ENCODE measurements around the gene IL1RAPL1.
A peak's percentile ranks its signal among the peaks of the same experiment; 100 is the strongest.

The IL1RAPL1 gene

GRCh38 chrX:29561417-29561816 lies 974.2 kb downstream of the IL1RAPL1 start:
- H3K27me3 ChIP-seq, result no peaks in the 10 kb centered on the region
- H4K20me1 ChIP-seq, result no peaks in the 10 kb centered on the region
- peaks cover 18 to 34% (median 27%) of the 10 kb centered on the region in 11 experiments for H3K9me3 ChIP-seq (replicated peaks in 1 of 11)
- no peak overlapping the region for H3K4me2 ChIP-seq
- H3K9ac ChIP-seq, result no peak overlapping the region
- no peak for TF ChIP-seq Cebpa-rat (IDR thresholded peaks at IDR 0.05)
- H3K36me3 ChIP-seq, result no peaks in the 10 kb centered on the region
- H3K4me3 ChIP-seq, result no peak overlapping the region
- no peak overlapping the region for H3K27ac ChIP-seq
- no peaks in the 10 kb centered on the region for H3K4me1 ChIP-seq

- H3K27me3 ChIP-seq, result no peaks in the 10 kb centered on the region
- H3K36me3 ChIP-seq, result no peaks in the 10 kb centered on the region
- H4K20me1 ChIP-seq, result no peaks in the 10 kb centered on the region
- no peak overlapping the region for H3K9ac ChIP-seq
- H3K4me3 ChIP-seq, result no peak overlapping the region
- H3K9me3 ChIP-seq (replicated peaks in 1 of 11), result 0 out of 22 replicates have a peak, but pooled peaks cover 0 to 4% (median 0%) of the 10 kb centered on the region in 11 experiments
- no peaks in the 10 kb centered on the region for H3K4me1 ChIP-seq
- no peak overlapping the region for H3K4me2 ChIP-seq
- no peak overlapping the region for H3K27ac ChIP-seq
- TF ChIP-seq Cebpa-rat (IDR thresholded peaks at IDR 0.05), result no peak
Measured at GRCh38 chrX:29580560-29580959, 993.3 kb downstream of the IL1RAPL1 start.

- H3K9ac ChIP-seq, result no peak overlapping the region
- 0 out of 22 replicates have a peak, but pooled peaks cover 0 to 4% (median 0%) of the 10 kb centered on the region in 11 experiments for H3K9me3 ChIP-seq (replicated peaks in 1 of 11)
- H3K4me3 ChIP-seq, result no peak overlapping the region
- H3K4me1 ChIP-seq, result no peaks in the 10 kb centered on the region
- H4K20me1 ChIP-seq, result no peaks in the 10 kb centered on the region
- no peaks in the 10 kb centered on the region for H3K27me3 ChIP-seq
- no peak for TF ChIP-seq Cebpa-rat (IDR thresholded peaks at IDR 0.05)
- H3K36me3 ChIP-seq, result no peaks in the 10 kb centered on the region
- H3K4me2 ChIP-seq, result no peak overlapping the region
- no peak overlapping the region for H3K27ac ChIP-seq
Measured at GRCh38 chrX:29581223-29581622, 994.0 kb downstream of the IL1RAPL1 start.

GRCh38 chrX:29587107-29587506 lies 999.9 kb downstream of the IL1RAPL1 start:
- no peaks in the 10 kb centered on the region for H3K4me1 ChIP-seq
- no peak for TF ChIP-seq Cebpa-rat (IDR thresholded peaks at IDR 0.05)
- H3K4me3 ChIP-seq, result no peak overlapping the region

GRCh38 chrX:29590921-29591320 lies 1003.7 kb downstream of the IL1RAPL1 start:
- no peak overlapping the region for H3K4me2 ChIP-seq
- no peaks in the 10 kb centered on the region for H3K27me3 ChIP-seq
- no peak overlapping the region for H3K4me3 ChIP-seq
- no peaks in the 10 kb centered on the region for H4K20me1 ChIP-seq
- no peak overlapping the region for H3K27ac ChIP-seq
- peaks cover 0 to 3% (median 0%) of the 10 kb centered on the region in 11 experiments; a peak in 1 of 22 replicates for H3K9me3 ChIP-seq (replicated peaks in 1 of 11)
- H3K36me3 ChIP-seq, result no peaks in the 10 kb centered on the region
- H3K9ac ChIP-seq, result no peak overlapping the region
- no peak for TF ChIP-seq Cebpa-rat (IDR thresholded peaks at IDR 0.05)
- H3K4me1 ChIP-seq, result no peaks in the 10 kb centered on the region

More at GRCh38 chrX:29587107-29587506, 999.9 kb downstream of the IL1RAPL1 start:
- Histone ChIP-seq H3K27ac (no peak overlapping the region), H3K27me3 (no peaks in the 10 kb centered on the region), H3K9ac (no peak overlapping the region), H3K4me2 (no peak overlapping the region), H3K9me3 (replicated peaks in 1 of 11) (0 out of 22 replicates have a peak, but pooled peaks cover 0 to 4% (median 0%) of the 10 kb centered on the region in 11 experiments), H3K36me3 (no peaks in the 10 kb centered on the region), H4K20me1 (no peaks in the 10 kb centered on the region)

- no peak for TF ChIP-seq Cebpa-rat (IDR thresholded peaks at IDR 0.05)
- Histone ChIP-seq H3K4me3 (no peak overlapping the region), H3K9me3 (replicated peaks in 1 of 11) (no peaks in the 10 kb centered on the region), H3K36me3 (no peaks in the 10 kb centered on the region), H3K27ac (no peak overlapping the region), H3K27me3 (no peaks in the 10 kb centered on the region), H4K20me1 (no peaks in the 10 kb centered on the region), H3K4me1 (peaks cover 0 to 10% (median 7%) of the 10 kb centered on the region in 10 experiments; a peak in 11 of 20 replicates), H3K4me2 (no peak overlapping the region), H3K9ac (no peak overlapping the region)
Measured at GRCh38 chrX:29604381-29604780, 1017.1 kb downstream of the IL1RAPL1 start.

GRCh38 chrX:29617276-29617675 lies 1030.0 kb downstream of the IL1RAPL1 start:
- Histone ChIP-seq H3K4me3 (peak overlapping the region in 1 of 10 experiments; percentile 8; a peak in 1 of 20 replicates), H4K20me1 (no peaks in the 10 kb centered on the region), H3K27ac (peak overlapping the region in 2 of 11 experiments; percentile 17 to 61; a peak in 3 of 22 replicates), H3K4me2 (peak overlapping the region; percentile 28 to 76 (median 65)), H3K36me3 (no peaks in the 10 kb centered on the region), H3K9ac (peak overlapping the region in 2 of 11 experiments; percentile 35 to 44; a peak in 2 of 22 replicates), H3K9me3 (replicated peaks in 1 of 11) (no peaks in the 10 kb centered on the region), H3K4me1 (peaks cover 8 to 22% (median 16%) of the 10 kb centered on the region in 10 experiments; a peak in 19 of 20 replicates), H3K27me3 (no peaks in the 10 kb centered on the region)
- TF ChIP-seq Cebpa-rat (IDR thresholded peaks at IDR 0.05), result no peak

- H3K4me1 ChIP-seq, result peaks cover 8 to 22% (median 16%) of the 10 kb centered on the region in 10 experiments; a peak in 19 of 20 replicates
- no peaks in the 10 kb centered on the region for H3K9me3 ChIP-seq (replicated peaks in 1 of 11)
- H4K20me1 ChIP-seq, result no peaks in the 10 kb centered on the region
- no peaks in the 10 kb centered on the region for H3K27me3 ChIP-seq
- no peak for TF ChIP-seq Cebpa-rat (IDR thresholded peaks at IDR 0.05)
- H3K27ac ChIP-seq, result peak overlapping the region in 1 of 11 experiments; percentile 61; a peak in 2 of 22 replicates
- H3K4me2 ChIP-seq, result peak overlapping the region; percentile 28 to 76 (median 65)
- no peaks in the 10 kb centered on the region for H3K36me3 ChIP-seq
- peak overlapping the region in 1 of 10 experiments; percentile 8; a peak in 1 of 20 replicates for H3K4me3 ChIP-seq
- H3K9ac ChIP-seq, result peak overlapping the region in 2 of 11 experiments; percentile 35 to 44; a peak in 1 of 22 replicates
Measured at GRCh38 chrX:29617725-29618124, 1030.5 kb downstream of the IL1RAPL1 start.

- Histone ChIP-seq H3K4me2 (no peak overlapping the region), H3K27me3 (no peaks in the 10 kb centered on the region), H3K4me3 (no peak overlapping the region), H3K27ac (no peak overlapping the region), H3K9me3 (replicated peaks in 1 of 11) (no peaks in the 10 kb centered on the region), H4K20me1 (no peaks in the 10 kb centered on the region), H3K9ac (no peak overlapping the region), H3K36me3 (no peaks in the 10 kb centered on the region), H3K4me1 (no peaks in the 10 kb centered on the region)
- TF ChIP-seq Cebpa-rat (IDR thresholded peaks at IDR 0.05), result no peak
Measured at GRCh38 chrX:29627833-29628232, 1040.6 kb downstream of the IL1RAPL1 start.

- no peak overlapping the region for H3K9ac ChIP-seq
- no peaks in the 10 kb centered on the region for H3K27me3 ChIP-seq
- H3K9me3 ChIP-seq (replicated peaks in 1 of 11), result no peaks in the 10 kb centered on the region
- H3K4me1 ChIP-seq, result no peaks in the 10 kb centered on the region
- H4K20me1 ChIP-seq, result no peaks in the 10 kb centered on the region
- no peak for TF ChIP-seq Cebpa-rat (IDR thresholded peaks at IDR 0.05)
- no peak overlapping the region for H3K4me3 ChIP-seq
- no peak overlapping the region for H3K27ac ChIP-seq
- no peaks in the 10 kb centered on the region for H3K36me3 ChIP-seq
- no peak overlapping the region for H3K4me2 ChIP-seq
Measured at GRCh38 chrX:29634516-29634915, 1047.3 kb downstream of the IL1RAPL1 start.
